Fibroblast of the aortic adventitia (primary cell): Measurements from ENCODE around the gene RPS6KA2. TPM values are rescaled to one million over a fixed set of nuclear protein-coding genes. Genes with fewer than 3 reads are reported as not detected.
"Not testable (repeated sequence)": the region's sequence is repeated elsewhere in the genome, so short reads cannot be mapped to it uniquely, and the experiment has no call there.

ENCODE experiments used
- DNase-seq: peaks from one replicate; pipeline ENCODE4 v3.0.0-alpha.2; 2010; ENCODE audit warnings: low read depth
- H3K4me3 ChIP-seq: 2 replicates; pipeline ENCODE4 v1.5.1; 2011; ENCODE audit warnings: low read depth, mild to moderate bottlenecking, control low read depth, low read length, moderate library complexity
- CTCF ChIP-seq: IDR thresholded peaks from 2 replicates; pipeline ENCODE4 v1.5.1; 2011; ENCODE audit warnings: mild to moderate bottlenecking, low read length, control low read depth, inconsistent platforms; ENCODE audit not compliant: insufficient read depth
- total RNA-seq: library from RNA; depleted of rRNA; stranded (reverse); fragments of >200 nt; gene quantifications from 2 replicates; pipeline ENCODE4 v1.2.3, GENCODE V29; 2012; ENCODE audit warnings: low replicate concordance

RPS6KA2 gene
- total RNA-seq, 1 donor, result 89.7 TPM

GRCh38 chr6:166389119-166389518 lies 237.9 kb downstream of the RPS6KA2 start:
- no peak for TF ChIP-seq CTCF
- DNase-seq, result no peak
- no peak overlapping the region for H3K4me3 ChIP-seq

- no peak for TF ChIP-seq CTCF
- H3K4me3 ChIP-seq, result no peak overlapping the region
- no peak for DNase-seq
Observed at GRCh38 chr6:166388290-166389004, 238.6 kb downstream of the RPS6KA2 start.

- no peak for TF ChIP-seq CTCF
- no peak overlapping the region for H3K4me3 ChIP-seq
- DNase-seq, result no peak
Observed at GRCh38 chr6:166387642-166388289, 239.3 kb downstream of the RPS6KA2 start.

GRCh38 chr6:166387098-166387497 lies 240.0 kb downstream of the RPS6KA2 start:
- not testable (repeated sequence) for DNase-seq, H3K4me3 ChIP-seq

GRCh38 chr6:166386111-166386510 lies 240.9 kb downstream of the RPS6KA2 start:
- H3K4me3 ChIP-seq, result no peak overlapping the region
- no peak for TF ChIP-seq CTCF
- no peak for DNase-seq

- H3K4me3 ChIP-seq, result peak overlapping the region; percentile 76
- TF ChIP-seq CTCF, result peak; percentile 33
- peak; percentile 22 for DNase-seq
Observed at GRCh38 chr6:166383802-166384363, 243.2 kb downstream of the RPS6KA2 start.
